Measurements from ENCODE around the gene SHB.

- TF ChIP-seq, protein P1, sequence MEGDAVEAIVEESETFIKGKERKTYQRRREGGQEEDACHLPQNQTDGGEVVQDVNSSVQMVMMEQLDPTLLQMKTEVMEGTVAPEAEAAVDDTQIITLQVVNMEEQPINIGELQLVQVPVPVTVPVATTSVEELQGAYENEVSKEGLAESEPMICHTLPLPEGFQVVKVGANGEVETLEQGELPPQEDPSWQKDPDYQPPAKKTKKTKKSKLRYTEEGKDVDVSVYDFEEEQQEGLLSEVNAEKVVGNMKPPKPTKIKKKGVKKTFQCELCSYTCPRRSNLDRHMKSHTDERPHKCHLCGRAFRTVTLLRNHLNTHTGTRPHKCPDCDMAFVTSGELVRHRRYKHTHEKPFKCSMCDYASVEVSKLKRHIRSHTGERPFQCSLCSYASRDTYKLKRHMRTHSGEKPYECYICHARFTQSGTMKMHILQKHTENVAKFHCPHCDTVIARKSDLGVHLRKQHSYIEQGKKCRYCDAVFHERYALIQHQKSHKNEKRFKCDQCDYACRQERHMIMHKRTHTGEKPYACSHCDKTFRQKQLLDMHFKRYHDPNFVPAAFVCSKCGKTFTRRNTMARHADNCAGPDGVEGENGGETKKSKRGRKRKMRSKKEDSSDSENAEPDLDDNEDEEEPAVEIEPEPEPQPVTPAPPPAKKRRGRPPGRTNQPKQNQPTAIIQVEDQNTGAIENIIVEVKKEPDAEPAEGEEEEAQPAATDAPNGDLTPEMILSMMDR (conservative IDR thresholded peaks at IDR 0.05; ENCODE audit: low read depth, low read length): no peak
- TF ChIP-seq EZH2 (IDR thresholded peaks at IDR 0.05; ENCODE audit: borderline replicate concordance, low read depth, low read length, poor library complexity, severe bottlenecking): no peak
Measured at GRCh38 chr9:37959976-37960375, 109.1 kb downstream of the SHB start.

Data from A673 (cell line).